T47D (cell line): ENCODE results near the gene TMPRSS9.

Experiments used
- DNase-seq, 2 experiments: peaks; one replicate each; pipeline versions ENCODE4 v3.0.0 to v3.0.0-alpha.2; 2011 to 2012; ENCODE audit warnings: low read depth in 1 of 2, low spot score in 1 of 2
- JUND ChIP-seq: IDR thresholded peaks from 2 replicates; pipeline ENCODE4 v1.6.1; 2012; ENCODE audit warnings: low read depth
- in situ Hi-C: cut with HindIII; loops from 2 replicates; pipeline ENCODE4 v1.10.0; 2016; ENCODE audit warnings: low sequenced_read_pairs, low pct_unique_long_range_greater_than_20kb

TMPRSS9 gene

GRCh38 chr19:2428756-2429711 lies 69.0 kb downstream of the TMPRSS9 start:
- in situ Hi-C loops: no loop called here
- no peak for DNase-seq

DNA sequence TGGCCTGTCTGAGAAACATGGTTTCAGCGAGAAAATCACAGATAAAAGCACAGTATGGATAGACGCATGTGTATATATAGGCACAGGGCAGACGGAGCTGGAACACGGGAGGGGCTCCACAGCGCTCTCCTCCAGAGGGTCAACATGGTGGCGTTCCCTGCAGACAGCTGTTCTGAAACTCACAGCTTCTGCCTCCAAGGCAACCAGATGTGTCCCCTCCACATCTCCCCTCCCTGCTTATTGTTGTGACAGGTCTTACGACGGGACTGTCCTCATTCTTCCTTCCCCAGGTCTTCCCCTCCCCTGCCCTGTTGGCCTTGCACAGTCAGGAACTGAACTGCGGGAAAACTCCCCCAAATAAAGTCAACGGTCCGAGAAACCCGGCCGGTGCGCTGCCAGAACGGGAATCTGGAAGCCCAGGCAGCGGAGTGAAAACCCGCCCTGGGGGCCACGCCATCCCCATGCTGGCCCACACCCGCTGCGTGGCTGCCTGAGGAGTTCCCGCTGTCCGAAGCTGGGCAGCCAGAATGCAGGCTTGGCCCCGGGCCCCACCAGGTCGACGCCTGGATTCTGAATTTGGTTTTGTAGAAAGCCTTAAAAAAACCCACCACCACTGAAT lies 70.0 kb downstream of the TMPRSS9 start:
- in situ Hi-C loops: no loop called here

More at GRCh38 chr19:2428756-2429711, 69.0 kb downstream of the TMPRSS9 start:
- no peak for TF ChIP-seq JUND

DNA sequence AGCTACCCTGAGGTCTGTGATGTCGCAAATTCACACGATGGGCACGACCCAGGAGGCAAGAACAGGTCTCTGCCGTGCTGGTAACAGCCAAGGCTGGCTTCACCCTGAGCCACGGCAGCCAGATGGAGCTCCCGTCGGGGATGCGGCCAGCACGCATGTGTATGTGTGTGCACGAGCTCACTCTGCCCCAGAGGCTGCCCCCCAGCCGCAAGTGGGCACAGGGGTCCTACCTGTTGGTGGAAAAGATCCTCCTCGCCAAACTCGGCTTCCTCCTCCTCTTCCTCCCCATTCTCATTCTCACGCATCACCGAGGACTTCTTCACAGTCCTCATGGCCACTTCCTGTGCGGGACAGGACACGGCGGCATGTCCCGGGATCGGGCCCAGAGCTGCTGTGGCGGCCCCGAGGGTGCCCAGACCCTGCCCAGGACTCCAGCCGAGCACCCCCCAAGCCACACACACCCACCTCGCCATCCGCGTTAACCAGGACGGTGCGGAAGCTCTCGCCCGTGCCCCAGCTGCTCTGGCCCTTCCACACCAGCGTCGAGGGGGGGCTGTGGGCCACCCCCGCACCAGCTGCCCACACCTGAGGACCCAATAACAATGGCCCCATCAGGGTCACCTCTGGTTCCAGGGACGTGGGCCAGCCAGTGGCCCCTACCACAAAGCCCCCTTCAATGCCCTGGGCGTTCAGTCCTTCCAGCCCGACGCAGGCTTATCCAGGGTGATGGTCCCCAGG lies 71.4 kb downstream of the TMPRSS9 start:
- TF ChIP-seq JUND: no peak
- in situ Hi-C loops: no loop called here

More for the DNA sequence above, 70.0 kb downstream of the TMPRSS9 start:
- no peak for TF ChIP-seq JUND
- no peak for DNase-seq

GRCh38 chr19:2432131-2432848 lies 72.2 kb downstream of the TMPRSS9 start:
- DNase-seq: no peak
- TF ChIP-seq JUND: no peak
- in situ Hi-C loops: no loop called here

More for the DNA sequence above, 71.4 kb downstream of the TMPRSS9 start:
- DNase-seq: no peak

DNA sequence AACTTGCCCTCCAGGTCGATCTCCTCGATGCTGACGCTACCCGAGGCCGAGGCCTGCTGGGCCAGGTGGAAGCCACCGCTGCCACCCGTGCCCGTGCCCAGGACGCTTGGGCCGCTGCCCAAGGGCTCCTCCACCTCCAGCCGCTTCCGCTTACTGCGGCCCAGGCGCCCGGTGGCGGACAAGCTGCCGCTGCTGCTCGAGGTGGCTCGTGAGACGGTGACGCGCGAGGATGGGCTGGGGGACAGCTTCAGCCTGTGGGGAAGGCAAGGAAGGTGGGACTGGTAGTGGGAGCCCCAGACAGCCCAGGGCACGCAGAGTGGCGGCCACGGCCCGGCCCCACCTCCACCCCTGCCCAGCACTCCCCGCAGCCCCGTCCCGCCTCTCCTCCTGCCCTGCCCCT lies 73.8 kb downstream of the TMPRSS9 start:
- TF ChIP-seq JUND: no peak
- no peak for DNase-seq
- in situ Hi-C loops: no loop called here

DNA sequence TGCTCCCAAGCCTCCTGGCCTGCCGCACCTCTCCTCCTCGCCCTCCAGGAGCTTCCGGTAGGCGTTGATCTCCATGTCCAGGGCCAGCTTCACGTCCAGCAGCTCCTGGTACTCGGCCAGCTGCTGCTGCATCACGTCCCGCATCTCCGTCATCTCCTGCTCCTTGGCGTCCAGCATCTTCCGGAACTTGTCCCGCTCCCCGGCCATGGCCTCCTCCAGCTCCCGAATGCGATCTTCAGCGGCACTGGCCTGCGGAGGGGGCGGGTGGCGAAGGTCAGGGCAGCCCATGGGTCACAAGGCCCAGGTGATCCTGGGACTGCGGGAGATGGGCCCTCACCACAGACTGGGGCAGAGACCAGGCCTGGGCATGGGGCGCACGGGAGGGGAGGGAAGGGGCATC lies 74.2 kb downstream of the TMPRSS9 start:
- in situ Hi-C loops: no loop called here

DNA sequence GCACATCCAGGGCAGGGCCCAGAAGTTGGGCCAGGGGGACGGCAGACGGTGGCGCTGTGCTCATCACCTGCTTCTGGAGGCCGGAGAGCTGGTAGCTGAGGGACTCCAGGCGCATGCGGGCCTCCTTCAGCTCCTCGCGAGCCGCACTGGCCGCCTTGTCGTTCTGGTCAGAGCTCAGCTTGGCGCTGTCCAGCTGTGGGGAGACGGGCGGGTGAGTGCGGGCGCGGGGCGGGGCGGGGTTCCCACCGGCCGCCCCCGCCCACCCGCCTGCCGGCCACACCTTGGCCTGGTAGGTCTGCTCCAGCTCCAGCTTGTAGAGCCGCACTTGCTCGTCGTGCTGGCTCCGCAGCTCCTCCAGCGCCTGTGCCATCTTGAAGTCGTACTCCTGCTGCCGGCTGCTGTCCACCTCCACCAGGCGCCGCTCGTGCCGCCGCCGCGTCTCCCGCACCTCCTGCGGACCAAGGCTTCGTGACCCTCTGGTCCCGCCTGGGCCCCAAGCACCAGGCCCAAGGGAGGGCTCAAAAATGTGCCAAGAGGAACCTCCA lies 74.7 kb downstream of the TMPRSS9 start:
- DNase-seq: no peak

More for the DNA sequence above, 74.2 kb downstream of the TMPRSS9 start:
- TF ChIP-seq JUND: no peak
- DNase-seq: no peak

GRCh38 chr19:2436384-2436783 lies 76.3 kb downstream of the TMPRSS9 start:
- in situ Hi-C loops: no loop called here
- TF ChIP-seq JUND: no peak
- DNase-seq: no peak

More for the DNA sequence above, 74.7 kb downstream of the TMPRSS9 start:
- no peak for TF ChIP-seq JUND
- in situ Hi-C loops: no loop called here

DNA sequence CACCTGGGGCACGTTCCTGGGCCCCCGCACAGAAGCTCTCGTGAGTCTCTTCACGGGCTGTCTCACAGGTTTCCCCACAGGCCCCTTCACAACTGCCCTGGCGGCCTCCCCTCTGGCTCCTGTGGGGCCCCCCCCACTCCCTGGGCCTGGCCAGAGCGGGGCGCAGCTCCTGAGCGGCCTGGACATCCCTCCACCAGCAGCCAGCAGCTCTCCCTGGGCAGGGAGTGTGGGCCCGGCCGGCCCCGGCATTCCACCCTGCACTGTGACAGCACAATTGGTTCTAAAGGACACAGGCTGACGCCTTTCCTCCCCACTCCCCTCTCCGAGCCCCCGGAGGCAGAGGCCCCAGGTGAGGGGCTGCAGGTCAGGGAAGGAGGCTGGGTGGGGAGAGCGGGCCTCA lies 76.9 kb downstream of the TMPRSS9 start:
- in situ Hi-C loops: no loop called here
- no peak for DNase-seq
- no peak for TF ChIP-seq JUND

GRCh38 chr19:2438178-2438577 lies 78.1 kb downstream of the TMPRSS9 start:
- no peak for TF ChIP-seq JUND
- no peak for DNase-seq
- in situ Hi-C loops: no loop called here

- DNase-seq: no peak
- no peak for TF ChIP-seq JUND
- in situ Hi-C loops: no loop called here
Measured at GRCh38 chr19:2440515-2440914, 80.5 kb downstream of the TMPRSS9 start.
